ENCODE measurements around the gene FARP1. TPM values are rescaled to one million over a fixed set of nuclear protein-coding genes. Genes with fewer than 3 reads are reported as not detected.

Gene FARP1
- total and polyA plus RNA-seq, 2 experiments from 2014 or later = 43.2 to 44.2 TPM

DNA sequence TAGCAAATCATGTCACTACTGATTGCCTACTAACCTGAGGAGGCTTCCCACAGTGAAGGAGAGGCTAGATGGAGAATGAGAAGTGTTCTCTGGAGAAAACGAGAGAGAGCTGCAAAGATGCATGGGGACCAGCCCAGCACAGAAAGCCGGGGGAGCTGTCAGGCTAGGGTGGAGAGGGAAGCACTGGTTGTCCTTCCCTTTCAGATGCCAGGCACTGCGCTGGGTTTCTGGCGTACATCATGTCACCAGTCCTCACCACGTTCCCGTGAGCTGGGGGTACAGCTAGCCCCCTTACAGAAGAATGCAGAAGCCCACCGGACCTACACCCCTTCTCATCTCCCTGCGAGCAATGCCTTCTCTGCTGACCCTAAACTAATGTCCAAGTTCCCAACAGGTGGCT lies 348.0 kb downstream of the FARP1 start:
- peak overlapping the region; percentile 57 for H3K27ac ChIP-seq
- peaks cover 45% of the 10 kb centered on the region for H3K4me1 ChIP-seq (ENCODE audit: low read depth)
- H3K36me3 ChIP-seq = no peaks in the 10 kb centered on the region
- no peak for TF ChIP-seq CTCF (IDR thresholded peaks at IDR 0.05; ENCODE audit: low read depth, low read length)
- H3K9me3 ChIP-seq (ENCODE audit: low read depth) = no peaks in the 10 kb centered on the region
- H3K27me3 ChIP-seq = no peaks in the 10 kb centered on the region
- no peak overlapping the region for H3K4me3 ChIP-seq
- DNase-seq (ENCODE audit: low read depth in 1 of 2, low spot score in 1 of 2) = no peak

- H3K27ac ChIP-seq = no peak overlapping the region
These were observed 349.6 kb downstream of the FARP1 start for GRCh38 chr13:98492335-98493041.

GRCh38 chr13:98493042-98493712 lies 350.3 kb downstream of the FARP1 start:
- DNase-seq (ENCODE audit: low read depth in 1 of 2, low spot score in 1 of 2) = no peak
- Histone ChIP-seq H3K4me1 (ENCODE audit: low read depth) (peaks cover 39% of the 10 kb centered on the region), H3K27ac (no peak overlapping the region)

More at GRCh38 chr13:98492335-98493041, 349.6 kb downstream of the FARP1 start:
- DNase-seq (ENCODE audit: low read depth in 1 of 2, low spot score in 1 of 2) = peak in 1 of 2 donors; percentile 39
- H3K9me3 ChIP-seq (ENCODE audit: low read depth) = no peaks in the 10 kb centered on the region
- H3K36me3 ChIP-seq = no peaks in the 10 kb centered on the region
- no peaks in the 10 kb centered on the region for H3K27me3 ChIP-seq
- H3K4me1 ChIP-seq (ENCODE audit: low read depth) = peaks cover 41% of the 10 kb centered on the region
- no peak overlapping the region for H3K4me3 ChIP-seq
- no peak for TF ChIP-seq CTCF (IDR thresholded peaks at IDR 0.05; ENCODE audit: low read depth, low read length)

DNA sequence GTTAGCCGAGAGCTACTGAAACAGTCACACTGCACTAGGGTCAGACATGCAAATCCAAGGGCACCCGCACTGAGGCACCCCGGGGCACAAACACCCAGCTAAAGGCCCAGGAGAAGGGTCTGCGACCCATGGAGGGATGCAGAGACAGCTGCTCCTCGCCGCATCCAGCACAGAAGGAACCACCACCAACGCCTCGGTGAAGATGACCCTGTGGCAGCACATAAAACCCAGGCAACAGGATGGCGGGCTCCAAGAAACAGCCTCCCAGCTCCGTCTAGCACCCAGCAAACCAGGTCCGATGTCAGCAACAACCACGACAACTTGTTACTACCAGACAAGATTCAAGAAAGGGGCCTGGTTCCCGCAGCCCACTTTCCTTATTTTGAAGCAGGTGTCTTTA lies 351.9 kb downstream of the FARP1 start:
- H3K4me3 ChIP-seq = no peak overlapping the region
- H3K9me3 ChIP-seq (ENCODE audit: low read depth) = no peaks in the 10 kb centered on the region
- peaks cover 26% of the 10 kb centered on the region for H3K4me1 ChIP-seq (ENCODE audit: low read depth)
- no peak for DNase-seq (ENCODE audit: low read depth in 1 of 2, low spot score in 1 of 2)
- H3K36me3 ChIP-seq = no peaks in the 10 kb centered on the region
- no peaks in the 10 kb centered on the region for H3K27me3 ChIP-seq
- no peak for TF ChIP-seq CTCF (IDR thresholded peaks at IDR 0.05; ENCODE audit: low read depth, low read length)
- H3K27ac ChIP-seq = no peak overlapping the region

More at GRCh38 chr13:98493042-98493712, 350.3 kb downstream of the FARP1 start:
- Histone ChIP-seq H3K36me3 (no peaks in the 10 kb centered on the region), H3K27me3 (no peaks in the 10 kb centered on the region), H3K9me3 (ENCODE audit: low read depth) (no peaks in the 10 kb centered on the region), H3K4me3 (no peak overlapping the region)
- TF ChIP-seq CTCF (IDR thresholded peaks at IDR 0.05; ENCODE audit: low read depth, low read length) = no peak

GRCh38 chr13:98495627-98496478 lies 353.0 kb downstream of the FARP1 start:
- H3K4me1 ChIP-seq (ENCODE audit: low read depth) = peaks cover 19% of the 10 kb centered on the region
- no peak for TF ChIP-seq CTCF (IDR thresholded peaks at IDR 0.05; ENCODE audit: low read depth, low read length)
- DNase-seq (ENCODE audit: low read depth in 1 of 2, low spot score in 1 of 2) = no peak
- no peaks in the 10 kb centered on the region for H3K36me3 ChIP-seq
- H3K27me3 ChIP-seq = no peaks in the 10 kb centered on the region
- H3K4me3 ChIP-seq = no peak overlapping the region
- no peak overlapping the region for H3K27ac ChIP-seq
- H3K9me3 ChIP-seq (ENCODE audit: low read depth) = no peaks in the 10 kb centered on the region
